Dermis microvascular lymphatic vessel endothelial cell (primary cell): ENCODE data around the gene ASB3. TPM values are rescaled to one million over a fixed set of nuclear protein-coding genes. Genes with fewer than 3 reads are reported as not detected.
"Not testable (repeated sequence)": the region's sequence is repeated elsewhere in the genome, so short reads cannot be mapped to it uniquely, and the experiment has no call there.

Experiments used
- DNase-seq, 2 donors: peaks; one replicate each; pipeline versions ENCODE4 v3.0.0 to v3.0.0-alpha.2; 2010; ENCODE audit warnings: low read depth in 2 of 2
- total RNA-seq: library from RNA; depleted of rRNA; stranded (reverse); fragments of >200 nt; gene quantifications from 2 replicates; pipeline ENCODE4 v1.2.1, GENCODE V29; 2014

The ASB3 gene
- 22.1 and 25.4 TPM in 2 replicates for total RNA-seq

- DNase-seq = peak; percentile 72 to 89
Measured at GRCh38 chr2:53786705-53787613, at the start of gene ASB3, which contains the start of gene ERLEC1. TSS of gene ASB3 (minus strand) at chr2:53786953. CDS start at chr2:53765572, 21,381 bp downstream. TSS of gene ERLEC1 (plus strand) at chr2:53787044. CDS start at chr2:53787211, 167 bp downstream.

GRCh38 chr2:53829980-53830290 is 43.2 kb upstream of the ASB3 start:
- DNase-seq = not testable (repeated sequence)

GRCh38 chr2:53829273-53829979 is 42.7 kb upstream of the ASB3 start:
- DNase-seq = no peak

- DNase-seq = no peak
Measured at GRCh38 chr2:53828331-53828730, 41.6 kb upstream of the ASB3 start.

- DNase-seq = no peak
Measured at GRCh38 chr2:53827398-53828175, 40.8 kb upstream of the ASB3 start.

- DNase-seq = no peak
Measured at GRCh38 chr2:53826587-53827397, 40.0 kb upstream of the ASB3 start.

- DNase-seq = no peak
Measured at GRCh38 chr2:53826030-53826410, 39.3 kb upstream of the ASB3 start.

GRCh38 chr2:53823639-53824038 is 36.9 kb upstream of the ASB3 start:
- not testable (repeated sequence) for DNase-seq

GRCh38 chr2:53821810-53822209 is 35.1 kb upstream of the ASB3 start:
- DNase-seq = no peak

GRCh38 chr2:53820711-53821110 is 34.0 kb upstream of the ASB3 start:
- DNase-seq = no peak

- no peak for DNase-seq
Measured at GRCh38 chr2:53820048-53820447, 33.3 kb upstream of the ASB3 start.

- DNase-seq = no peak
Measured at GRCh38 chr2:53819634-53820033, 32.9 kb upstream of the ASB3 start.

GRCh38 chr2:53818854-53819435 is 32.2 kb upstream of the ASB3 start:
- no peak for DNase-seq

- DNase-seq = no peak
Measured at GRCh38 chr2:53813151-53813550, 26.4 kb upstream of the ASB3 start.

- no peak for DNase-seq
Measured at GRCh38 chr2:53811601-53812000, 24.8 kb upstream of the ASB3 start.

- no peak for DNase-seq
Measured at GRCh38 chr2:53802617-53803151, 15.9 kb upstream of the ASB3 start.

GRCh38 chr2:53801547-53801946 is 14.8 kb upstream of the ASB3 start:
- DNase-seq = no peak

GRCh38 chr2:53793821-53794220 is 7.1 kb upstream of the ASB3 start:
- no peak for DNase-seq

GRCh38 chr2:53793261-53793660 is 6.5 kb upstream of the ASB3 start:
- no peak for DNase-seq

- DNase-seq = peak in 1 of 2 donors; percentile 66
Measured at GRCh38 chr2:53787614-53788289, 999 bp upstream of the ASB3 start.
